GM06990 (cell line): Measurements from ENCODE around the gene PUM2.

Source experiments
- DNase-seq: peaks from one replicate; pipeline ENCODE4 v3.0.0-alpha.2; 2011; ENCODE audit not compliant: insufficient read length; ENCODE audit errors: extremely low read depth
- H3K27me3 ChIP-seq: replicated peaks from 2 replicates; pipeline ENCODE4 v1.6.0; 2011; ENCODE audit warnings: low read length; ENCODE audit not compliant: control insufficient read depth, insufficient read depth
- H3K36me3 ChIP-seq: 2 replicates; pipeline ENCODE4 v1.5.1; 2011; ENCODE audit warnings: low read length; ENCODE audit not compliant: control insufficient read depth, insufficient read depth
- H3K4me3 ChIP-seq: replicated peaks from 2 replicates; pipeline ENCODE4 v1.5.1; 2011; ENCODE audit warnings: low read depth, mild to moderate bottlenecking, control low read depth, low read length
- CTCF ChIP-seq: IDR thresholded peaks from 2 replicates; pipeline ENCODE4 v1.5.1; 2011; ENCODE audit warnings: low read length, control low read depth, mild to moderate bottlenecking, inconsistent platforms; ENCODE audit not compliant: insufficient read depth, poor library complexity, severe bottlenecking

Gene PUM2

DNA sequence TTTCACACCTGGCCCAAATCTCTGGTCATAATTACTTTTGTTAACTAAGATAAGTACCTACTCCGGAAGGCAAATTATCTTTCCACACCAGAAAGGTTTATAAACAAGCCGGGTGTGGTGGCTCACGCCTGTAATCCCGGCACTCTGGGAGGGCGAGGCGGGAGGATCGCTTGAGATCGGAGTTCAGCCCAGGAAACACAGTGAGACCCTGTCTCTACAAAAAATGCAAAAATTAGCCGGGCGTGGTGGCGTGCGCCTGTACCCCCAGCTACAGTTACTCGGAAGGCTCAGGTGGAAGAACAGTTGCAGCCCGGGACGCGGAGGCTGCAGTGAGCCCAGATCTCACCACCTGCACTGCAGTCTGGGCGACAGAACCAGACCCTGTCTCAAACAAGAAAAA is 2.1 kb downstream of the PUM2 start:
- H3K36me3 ChIP-seq = peaks cover 2% of the 10 kb centered on the region
- peak overlapping the region; percentile 93 for H3K4me3 ChIP-seq
- H3K27me3 ChIP-seq = no peaks in the 10 kb centered on the region
- peak; percentile 26 for DNase-seq
- TF ChIP-seq CTCF = no peak

DNA sequence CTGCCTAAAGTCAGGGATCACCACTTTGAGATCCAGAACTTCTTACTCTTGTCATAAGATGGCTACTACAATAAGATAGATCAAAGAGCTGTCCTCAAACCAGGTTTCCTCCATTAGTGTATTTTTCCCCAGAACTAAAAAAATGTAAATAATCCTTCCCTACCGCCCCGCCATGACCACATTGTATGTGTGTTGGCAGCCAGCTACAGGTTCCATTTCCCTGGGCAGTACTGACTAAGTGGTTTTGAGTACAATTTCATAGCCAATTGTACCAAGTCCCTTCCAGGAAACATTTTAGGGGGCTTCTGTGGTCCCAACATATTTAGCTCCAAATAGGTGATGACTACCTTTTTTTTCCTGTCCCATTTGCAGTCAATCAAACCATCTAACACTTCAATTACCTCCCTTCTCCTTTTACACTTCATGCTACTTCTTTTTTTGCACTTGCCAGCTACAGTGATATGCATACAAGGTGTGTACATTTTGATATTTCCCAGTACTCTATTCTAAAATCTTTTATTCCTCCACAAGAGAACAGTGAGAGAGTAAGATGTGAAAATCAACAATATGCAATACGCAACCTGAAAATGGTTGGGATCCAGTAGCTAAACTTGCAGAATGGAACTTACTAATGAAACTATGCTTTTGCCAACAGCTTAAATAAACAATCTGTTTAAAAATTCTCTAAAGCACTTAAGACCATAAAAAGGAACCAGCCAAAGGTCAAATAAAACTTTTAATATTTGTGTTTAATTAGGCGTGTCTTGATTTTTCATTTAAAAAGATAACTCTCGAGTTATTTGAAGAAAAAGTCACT is 3.9 kb downstream of the PUM2 start:
- no peak for DNase-seq
- no peak overlapping the region for H3K4me3 ChIP-seq
- no peaks in the 10 kb centered on the region for H3K27me3 ChIP-seq
- TF ChIP-seq CTCF = no peak
- peaks cover 2% of the 10 kb centered on the region for H3K36me3 ChIP-seq

GRCh38 chr2:20343128-20343527 is 7.5 kb downstream of the PUM2 start:
- H3K27me3 ChIP-seq = no peaks in the 10 kb centered on the region
- H3K4me3 ChIP-seq = no peak overlapping the region
- no peak for DNase-seq
- no peak for TF ChIP-seq CTCF
- peaks cover 2% of the 10 kb centered on the region for H3K36me3 ChIP-seq

- no peak for DNase-seq
- no peak for TF ChIP-seq CTCF
- Histone ChIP-seq H3K36me3 (no peaks in the 10 kb centered on the region; the same call in 1 of the 2 replicates), H3K4me3 (no peak overlapping the region), H3K27me3 (no peaks in the 10 kb centered on the region)
Observed at GRCh38 chr2:20339012-20339411, 11.6 kb downstream of the PUM2 start.

DNA sequence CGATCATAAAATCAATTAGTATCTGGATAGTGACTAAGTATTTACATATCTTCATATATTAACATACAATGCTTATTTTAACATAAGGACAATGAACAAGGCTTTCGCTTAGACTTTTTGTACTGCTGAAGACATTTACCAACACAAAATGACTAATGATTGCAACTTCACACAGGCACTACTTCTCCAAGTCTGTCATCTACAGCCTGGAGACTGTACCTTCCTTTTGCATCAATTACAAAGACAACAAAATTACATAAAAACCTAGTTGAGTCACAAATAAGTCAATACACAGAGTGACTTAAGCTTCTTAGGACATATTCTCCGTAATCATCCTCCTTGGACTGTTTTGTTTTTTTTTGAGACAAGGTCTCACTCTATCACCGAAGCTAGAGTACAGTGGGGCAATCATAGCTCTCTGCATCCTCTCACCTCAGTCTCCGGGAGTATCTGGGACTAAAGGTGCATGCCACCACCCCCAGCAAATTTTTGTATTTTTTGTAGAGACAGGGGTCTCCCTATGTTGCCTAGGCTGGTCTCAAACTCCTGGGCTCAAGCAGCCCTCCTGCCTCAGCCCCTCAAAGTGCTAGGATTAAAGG is 15.9 kb downstream of the PUM2 start:
- no peak for DNase-seq
- H3K27me3 ChIP-seq = no peaks in the 10 kb centered on the region

More for the DNA sequence above, 15.9 kb downstream of the PUM2 start:
- no peak for TF ChIP-seq CTCF
- H3K4me3 ChIP-seq = no peak overlapping the region
- no peaks in the 10 kb centered on the region for H3K36me3 ChIP-seq
